GM12891 (cell line): ENCODE data around the gene POPDC2.

Source experiments
- POLR2A ChIP-seq: IDR thresholded peaks from 2 replicates; pipeline ENCODE4 v1.6.1; 2011; ENCODE audit warnings: low read depth, low read length, control low read depth
- POLR2AphosphoS5 ChIP-seq: IDR thresholded peaks from 2 replicates; pipeline ENCODE4 v1.6.1; 2011; ENCODE audit warnings: low read depth, low read length, control low read depth
- SPI1 ChIP-seq: IDR thresholded peaks from 2 replicates; pipeline ENCODE4 v1.6.1; 2011; ENCODE audit warnings: low read depth, low read length, control low read depth

GRCh38 chr3:119679874-119680273, 19.5 kb upstream of the POPDC2 start:
- no peak for TF ChIP-seq POLR2AphosphoS5
- TF ChIP-seq POLR2A = no peak
- TF ChIP-seq SPI1 = no peak
